Endothelial cell of umbilical vein (primary cell): ENCODE data around the gene TRIM24.
"Not testable (repeated sequence)": the region's sequence is repeated elsewhere in the genome, so short reads cannot be mapped to it uniquely, and the experiment has no call there.

ENCODE experiments used
- EZH2 ChIP-seq: IDR thresholded peaks from 2 replicates; pipeline ENCODE4 v1.6.1; 2012; ENCODE audit warnings: borderline replicate concordance, low read depth, mild to moderate bottlenecking, moderate library complexity, low read length, inconsistent platforms; ENCODE audit not compliant: severe bottlenecking
- JUN ChIP-seq: IDR thresholded peaks from 2 replicates; pipeline ENCODE4 v1.6.1; 2011; ENCODE audit warnings: borderline replicate concordance, low read depth; ENCODE audit not compliant: insufficient read length, insufficient read depth
- MYC ChIP-seq: IDR thresholded peaks from one replicate; pipeline ENCODE4 v1.6.1; 2011; ENCODE audit warnings: mild to moderate bottlenecking, low read depth, low read length
- POLR2A ChIP-seq: IDR thresholded peaks from 2 replicates; pipeline ENCODE4 v1.6.1; 2012; ENCODE audit warnings: low read depth, mild to moderate bottlenecking, control low read depth, low read length
- POLR2AphosphoS5 ChIP-seq: IDR thresholded peaks from 2 replicates; pipeline ENCODE4 v1.6.1; 2012; ENCODE audit warnings: low read depth, mild to moderate bottlenecking, control low read depth, low read length, moderate library complexity; ENCODE audit not compliant: insufficient read depth
- TF ChIP-seq, protein P1 (sequence below), 2 donors: IDR thresholded peaks; 1 replicate in 1 of 2; 2 replicates in 1 of 2; pipeline ENCODE4 v1.5.1; 2011; ENCODE audit warnings: low read length in 2 of 2, mild to moderate bottlenecking in 2 of 2, moderate library complexity in 2 of 2, control low read depth in 1 of 2, inconsistent platforms in 1 of 2, low read depth in 1 of 2; ENCODE audit not compliant: insufficient read depth in 1 of 2; ENCODE audit errors: extremely low read depth in 1 of 2
- TF ChIP-seq, protein P2 (sequence below): IDR thresholded peaks from 2 replicates; pipeline ENCODE4 v1.6.1; 2011; ENCODE audit not compliant: insufficient read depth, insufficient read length

DNA sequence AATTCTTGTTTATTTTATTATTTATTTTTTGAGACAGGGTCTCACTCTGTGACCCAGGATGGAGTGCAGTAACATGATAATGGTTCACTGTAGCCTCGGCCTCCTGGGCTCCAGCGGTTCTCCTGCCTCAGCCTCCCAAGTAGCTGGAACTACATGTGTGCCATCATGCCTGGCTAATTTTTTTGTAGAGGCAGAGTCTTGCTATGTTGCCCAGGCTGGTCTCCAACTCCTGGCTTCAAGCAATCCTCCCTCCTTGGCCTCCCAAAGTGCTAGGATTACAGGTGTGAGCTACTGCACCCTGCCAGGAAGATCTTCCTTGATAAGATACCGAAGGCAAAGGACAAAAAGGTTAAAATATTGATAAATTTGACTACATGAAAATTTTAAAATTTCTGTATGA is 48.0 kb upstream of the TRIM24 start:
- TF ChIP-seq, protein P1, sequence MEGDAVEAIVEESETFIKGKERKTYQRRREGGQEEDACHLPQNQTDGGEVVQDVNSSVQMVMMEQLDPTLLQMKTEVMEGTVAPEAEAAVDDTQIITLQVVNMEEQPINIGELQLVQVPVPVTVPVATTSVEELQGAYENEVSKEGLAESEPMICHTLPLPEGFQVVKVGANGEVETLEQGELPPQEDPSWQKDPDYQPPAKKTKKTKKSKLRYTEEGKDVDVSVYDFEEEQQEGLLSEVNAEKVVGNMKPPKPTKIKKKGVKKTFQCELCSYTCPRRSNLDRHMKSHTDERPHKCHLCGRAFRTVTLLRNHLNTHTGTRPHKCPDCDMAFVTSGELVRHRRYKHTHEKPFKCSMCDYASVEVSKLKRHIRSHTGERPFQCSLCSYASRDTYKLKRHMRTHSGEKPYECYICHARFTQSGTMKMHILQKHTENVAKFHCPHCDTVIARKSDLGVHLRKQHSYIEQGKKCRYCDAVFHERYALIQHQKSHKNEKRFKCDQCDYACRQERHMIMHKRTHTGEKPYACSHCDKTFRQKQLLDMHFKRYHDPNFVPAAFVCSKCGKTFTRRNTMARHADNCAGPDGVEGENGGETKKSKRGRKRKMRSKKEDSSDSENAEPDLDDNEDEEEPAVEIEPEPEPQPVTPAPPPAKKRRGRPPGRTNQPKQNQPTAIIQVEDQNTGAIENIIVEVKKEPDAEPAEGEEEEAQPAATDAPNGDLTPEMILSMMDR (IDR thresholded peaks at IDR 0.05; ENCODE audit: extremely low read depth in 1 of 2, insufficient read depth in 1 of 2, low read depth in 1 of 2, low read length in 2 of 2): not testable (repeated sequence)
- TF ChIP-seq, protein P2, sequence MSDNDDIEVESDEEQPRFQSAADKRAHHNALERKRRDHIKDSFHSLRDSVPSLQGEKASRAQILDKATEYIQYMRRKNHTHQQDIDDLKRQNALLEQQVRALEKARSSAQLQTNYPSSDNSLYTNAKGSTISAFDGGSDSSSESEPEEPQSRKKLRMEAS: not testable (repeated sequence)
- TF ChIP-seq POLR2A, POLR2AphosphoS5, EZH2, JUN, MYC: not testable (repeated sequence)
